ENCODE data around the gene SRP14.

DNA sequence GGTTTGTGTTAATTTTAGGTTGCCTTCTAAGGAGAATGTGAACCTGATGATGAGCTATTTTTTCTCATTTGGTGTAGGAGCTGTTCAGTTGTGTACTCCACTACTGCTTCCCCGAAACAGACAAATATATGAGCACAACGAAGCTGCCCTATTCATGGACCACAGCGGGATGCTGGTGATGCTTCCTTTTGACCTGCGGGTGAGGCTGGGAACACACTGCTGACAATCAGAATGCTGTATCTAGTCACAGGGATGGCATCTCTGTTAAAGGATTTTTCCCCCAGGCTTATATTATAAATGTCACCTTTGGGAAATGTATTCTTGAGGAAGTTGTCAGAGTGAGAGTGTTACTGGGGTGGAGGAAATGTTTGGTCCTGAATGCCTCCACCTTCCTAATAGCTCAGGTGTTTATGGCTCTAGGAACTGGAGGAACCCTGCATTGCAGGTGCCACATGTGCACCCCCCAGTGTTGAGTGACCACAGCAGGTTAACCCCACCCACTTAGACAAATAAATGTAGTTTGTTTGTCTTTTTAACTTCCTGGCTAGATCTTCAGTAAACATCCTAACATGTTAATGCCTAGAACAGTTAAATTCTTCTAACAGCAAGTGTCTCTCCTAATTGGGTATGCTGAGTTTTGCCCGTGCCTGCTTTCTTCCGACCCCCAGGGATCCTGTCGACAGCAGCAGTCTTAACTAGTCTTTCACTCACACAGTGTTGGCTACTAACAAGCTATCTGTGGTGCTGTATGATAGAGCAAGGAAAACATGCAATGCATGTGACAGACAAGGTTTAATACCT is 35.7 kb downstream of the SRP14 start:
- TF ChIP-seq, protein P1, sequence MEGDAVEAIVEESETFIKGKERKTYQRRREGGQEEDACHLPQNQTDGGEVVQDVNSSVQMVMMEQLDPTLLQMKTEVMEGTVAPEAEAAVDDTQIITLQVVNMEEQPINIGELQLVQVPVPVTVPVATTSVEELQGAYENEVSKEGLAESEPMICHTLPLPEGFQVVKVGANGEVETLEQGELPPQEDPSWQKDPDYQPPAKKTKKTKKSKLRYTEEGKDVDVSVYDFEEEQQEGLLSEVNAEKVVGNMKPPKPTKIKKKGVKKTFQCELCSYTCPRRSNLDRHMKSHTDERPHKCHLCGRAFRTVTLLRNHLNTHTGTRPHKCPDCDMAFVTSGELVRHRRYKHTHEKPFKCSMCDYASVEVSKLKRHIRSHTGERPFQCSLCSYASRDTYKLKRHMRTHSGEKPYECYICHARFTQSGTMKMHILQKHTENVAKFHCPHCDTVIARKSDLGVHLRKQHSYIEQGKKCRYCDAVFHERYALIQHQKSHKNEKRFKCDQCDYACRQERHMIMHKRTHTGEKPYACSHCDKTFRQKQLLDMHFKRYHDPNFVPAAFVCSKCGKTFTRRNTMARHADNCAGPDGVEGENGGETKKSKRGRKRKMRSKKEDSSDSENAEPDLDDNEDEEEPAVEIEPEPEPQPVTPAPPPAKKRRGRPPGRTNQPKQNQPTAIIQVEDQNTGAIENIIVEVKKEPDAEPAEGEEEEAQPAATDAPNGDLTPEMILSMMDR (IDR thresholded peaks at IDR 0.05) = no peak
- TF ChIP-seq POLR2A (IDR thresholded peaks at IDR 0.05) = no peak
